Stimulated activated naive CD8-positive, alpha-beta T cell treated with anti-CD3 and anti-CD28 coated beads, Interleukin-15, Interleukin-2, amounts not matched to agents 100 ng/mL and 50 ng/mL, for 24 hours (primary cell): Measurements from ENCODE around the gene LAMA5.
"Not testable (repeated sequence)": the region's sequence is repeated elsewhere in the genome, so short reads cannot be mapped to it uniquely, and the experiment has no call there.

Experiments
- H3K27ac Mint-ChIP-seq: one replicate; pipeline ENCODE4 v1.8.0; 2021; ENCODE audit warnings: mild to moderate bottlenecking, mixed read lengths
- H3K27me3 Mint-ChIP-seq: one replicate; pipeline ENCODE4 v1.8.0; 2021; ENCODE audit warnings: mixed read lengths
- H3K36me3 Mint-ChIP-seq: one replicate; pipeline ENCODE4 v1.8.0; 2021; ENCODE audit warnings: low read depth, mixed read lengths
- H3K4me1 Mint-ChIP-seq: one replicate; pipeline ENCODE4 v1.8.0; 2021; ENCODE audit warnings: low read depth, mixed read lengths
- H3K4me3 Mint-ChIP-seq: one replicate; pipeline ENCODE4 v1.8.0; 2021; ENCODE audit warnings: mild to moderate bottlenecking, mixed read lengths
- H3K9me3 Mint-ChIP-seq: one replicate; pipeline ENCODE4 v1.8.0; 2021; ENCODE audit warnings: mixed read lengths

The LAMA5 gene

DNA sequence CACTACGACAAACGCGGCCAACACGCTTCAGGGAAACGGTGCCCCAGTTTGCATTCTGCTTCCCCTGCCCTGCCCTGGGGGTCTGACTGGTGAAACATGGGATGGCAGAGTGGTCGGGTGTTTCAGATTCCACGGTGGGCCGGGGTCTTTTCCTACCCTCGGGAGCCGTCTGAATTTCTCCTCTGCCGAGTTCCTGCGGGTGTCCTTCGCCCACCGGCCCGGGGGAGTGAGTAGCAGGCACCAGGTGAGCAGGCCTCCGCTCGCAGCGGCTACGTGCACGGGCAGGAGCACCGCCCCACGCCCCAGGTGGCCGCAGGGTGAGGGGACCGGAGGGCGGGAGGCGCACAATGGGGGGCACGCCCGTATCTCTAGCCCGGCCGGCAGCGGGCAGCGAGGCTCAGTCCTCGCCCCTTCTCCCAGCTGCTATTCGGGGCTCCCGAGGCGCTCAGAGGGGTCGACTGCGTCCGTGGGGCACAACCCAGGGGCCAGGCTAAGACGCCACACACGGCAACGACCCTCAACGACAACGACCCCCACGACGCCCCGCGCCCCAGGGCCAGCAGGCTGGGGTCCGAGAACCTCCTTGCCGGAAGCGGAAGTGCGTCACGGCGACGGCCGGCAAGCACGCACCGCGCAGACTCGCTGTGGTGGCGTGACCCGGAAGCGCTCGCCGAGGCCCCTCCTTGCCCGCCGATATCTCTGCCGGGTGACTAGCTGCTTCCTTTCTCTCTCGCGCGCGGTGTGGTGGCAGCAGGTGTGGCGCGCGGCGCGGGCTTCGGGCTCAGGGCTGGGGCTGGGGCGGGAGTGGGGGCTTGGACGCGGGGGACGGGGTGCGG is 19.5 kb upstream of the LAMA5 start, which contains the start of gene RPS21:
Gene RPS21, plus strand, starts transcription at position 721 of the 836 bp plus-strand sequence. CDS start 236 bp downstream, outside the sequence.
- peak within 1 kb of the TSS; percentile 96 for H3K4me3 Mint-ChIP-seq
- H3K36me3 Mint-ChIP-seq: peaks cover 59% of the 10 kb centered on the region
- peaks cover 56% of the 10 kb centered on the region for H3K4me1 Mint-ChIP-seq
- H3K27me3 Mint-ChIP-seq: no peaks in the 10 kb centered on the region
- peak within 1 kb of the TSS; percentile 96 for H3K27ac Mint-ChIP-seq
- peaks cover 6% of the 10 kb centered on the region for H3K9me3 Mint-ChIP-seq

DNA sequence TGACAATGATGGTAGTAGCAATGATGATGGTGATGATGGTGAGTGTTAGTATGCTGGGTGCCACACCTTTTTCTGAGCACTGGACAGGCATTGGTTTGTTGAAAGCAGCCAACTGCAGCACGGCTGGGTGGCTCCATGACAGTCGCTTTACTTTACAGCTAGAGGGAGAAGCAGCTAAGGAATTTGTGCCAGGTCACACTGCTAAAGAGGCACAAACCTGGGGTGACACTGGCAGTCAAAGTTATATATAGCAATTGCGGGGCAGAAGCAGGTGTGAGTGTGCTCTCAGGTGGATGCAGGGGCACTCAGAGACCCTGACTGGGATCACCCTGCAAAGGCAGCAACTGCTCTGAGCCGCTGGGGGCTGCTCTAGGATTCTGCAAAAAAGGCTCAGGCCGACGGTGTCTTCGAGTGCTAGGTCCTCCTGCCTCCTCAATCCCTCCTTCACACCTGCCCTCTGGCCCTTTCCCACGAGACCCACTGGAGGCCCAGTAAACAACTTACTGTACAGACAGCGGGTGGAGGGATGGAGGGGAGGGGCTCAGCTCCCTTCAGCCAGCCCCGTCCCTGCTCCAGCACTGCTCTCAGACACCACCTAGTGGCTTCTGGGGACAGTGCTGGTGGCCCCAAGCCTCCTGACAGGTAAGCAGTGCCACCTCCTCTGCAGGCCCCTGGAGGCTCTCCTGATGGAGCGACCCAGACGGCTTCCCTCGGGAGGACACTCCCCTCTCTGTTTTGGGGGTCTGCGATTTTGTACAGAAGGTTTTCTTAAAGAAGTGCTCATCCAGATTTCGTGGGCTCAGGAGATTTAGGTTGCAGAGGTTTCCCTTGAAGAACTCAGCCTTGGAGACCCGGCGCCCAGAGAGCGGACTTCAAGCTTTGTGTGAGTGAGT is 15.4 kb upstream of the LAMA5 start:
- Mint-ChIP-seq H3K9me3 (peaks cover 6% of the 10 kb centered on the region), H3K36me3 (peaks cover 27% of the 10 kb centered on the region), H3K27ac (peak overlapping the region; percentile 61), H3K4me3 (peak overlapping the region; percentile 26), H3K4me1 (peaks cover 34% of the 10 kb centered on the region), H3K27me3 (no peaks in the 10 kb centered on the region)

- peaks cover 24% of the 10 kb centered on the region for H3K36me3 Mint-ChIP-seq
- peaks cover 6% of the 10 kb centered on the region for H3K9me3 Mint-ChIP-seq
These were observed 14.7 kb upstream of the LAMA5 start for GRCh38 chr20:62381842-62382241.

DNA sequence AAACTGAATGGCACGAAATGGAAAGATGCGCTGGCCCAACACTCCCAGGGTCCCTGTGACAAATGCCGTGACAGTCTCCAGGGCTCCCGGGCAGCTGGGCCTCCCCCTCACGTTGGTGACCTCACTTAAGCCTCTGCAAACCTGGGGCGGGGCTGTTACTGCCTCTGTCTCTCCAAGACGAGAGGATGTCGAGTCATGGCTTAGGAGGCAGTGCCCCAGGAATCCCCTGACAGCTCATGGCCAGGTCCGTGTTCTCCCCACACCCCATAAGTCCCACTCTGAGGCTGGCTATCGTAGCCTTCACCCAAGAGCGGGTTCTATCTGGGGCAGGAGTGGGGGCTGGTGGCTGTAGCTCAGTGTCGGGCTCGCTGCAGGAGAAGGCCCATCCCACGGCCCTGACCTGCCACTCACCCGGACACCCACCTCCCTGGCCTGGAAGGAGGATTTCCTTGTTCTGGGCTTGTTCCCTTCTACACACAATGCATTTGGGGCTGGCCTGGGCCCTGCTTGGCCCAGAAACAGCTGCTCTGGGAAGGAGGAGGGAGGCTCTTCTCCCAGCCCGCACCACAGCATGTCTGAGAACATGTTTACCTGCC is 14.2 kb upstream of the LAMA5 start:
- no peak overlapping the region for H3K4me3 Mint-ChIP-seq
- H3K36me3 Mint-ChIP-seq: peaks cover 24% of the 10 kb centered on the region
- peaks cover 6% of the 10 kb centered on the region for H3K9me3 Mint-ChIP-seq
- no peaks in the 10 kb centered on the region for H3K27me3 Mint-ChIP-seq
- peaks cover 32% of the 10 kb centered on the region for H3K4me1 Mint-ChIP-seq
- H3K27ac Mint-ChIP-seq: no peak overlapping the region

More at GRCh38 chr20:62381842-62382241, 14.7 kb upstream of the LAMA5 start:
- H3K4me3 Mint-ChIP-seq: no peak overlapping the region
- peak overlapping the region; percentile 61 for H3K27ac Mint-ChIP-seq
- H3K27me3 Mint-ChIP-seq: no peaks in the 10 kb centered on the region
- H3K4me1 Mint-ChIP-seq: peaks cover 32% of the 10 kb centered on the region

DNA sequence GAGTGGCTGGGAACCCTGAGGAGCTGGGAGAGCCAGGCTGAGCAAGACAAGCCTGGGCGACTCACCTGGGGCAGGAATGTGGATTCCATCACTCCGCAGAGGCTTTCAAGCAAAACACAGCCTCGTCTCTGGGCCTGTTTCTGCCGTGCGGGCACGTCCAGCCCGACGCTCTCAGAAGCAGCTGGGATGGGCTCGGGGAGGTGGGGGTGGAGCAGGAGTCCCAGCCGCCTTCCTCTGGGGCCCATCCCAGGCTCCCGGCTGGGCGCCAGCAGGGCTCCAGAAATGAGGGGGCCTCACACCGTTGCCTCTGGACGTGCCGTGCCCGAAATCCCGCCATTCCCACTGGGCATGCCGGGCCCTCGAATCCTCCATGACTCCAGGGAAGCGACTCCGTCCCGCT is 11.1 kb upstream of the LAMA5 start:
- Mint-ChIP-seq H3K4me1 (peaks cover 12% of the 10 kb centered on the region), H3K27me3 (no peaks in the 10 kb centered on the region), H3K36me3 (peaks cover 12% of the 10 kb centered on the region), H3K4me3 (no peak overlapping the region), H3K9me3 (peaks cover 6% of the 10 kb centered on the region), H3K27ac (no peak overlapping the region)

- H3K27ac Mint-ChIP-seq: no peak overlapping the region
- peaks cover 9% of the 10 kb centered on the region for H3K4me1 Mint-ChIP-seq
- H3K4me3 Mint-ChIP-seq: no peak overlapping the region
- peaks cover 5% of the 10 kb centered on the region for H3K27me3 Mint-ChIP-seq
- H3K9me3 Mint-ChIP-seq: peaks cover 6% of the 10 kb centered on the region
- peaks cover 10% of the 10 kb centered on the region for H3K36me3 Mint-ChIP-seq
These were observed 10.6 kb upstream of the LAMA5 start for GRCh38 chr20:62377615-62378178.

GRCh38 chr20:62377064-62377461 is 10.0 kb upstream of the LAMA5 start:
- Mint-ChIP-seq H3K27me3 (peaks cover 5% of the 10 kb centered on the region), H3K36me3 (peaks cover 5% of the 10 kb centered on the region), H3K4me1 (peaks cover 7% of the 10 kb centered on the region), H3K9me3 (peaks cover 4% of the 10 kb centered on the region), H3K4me3 (no peak overlapping the region), H3K27ac (no peak overlapping the region)

DNA sequence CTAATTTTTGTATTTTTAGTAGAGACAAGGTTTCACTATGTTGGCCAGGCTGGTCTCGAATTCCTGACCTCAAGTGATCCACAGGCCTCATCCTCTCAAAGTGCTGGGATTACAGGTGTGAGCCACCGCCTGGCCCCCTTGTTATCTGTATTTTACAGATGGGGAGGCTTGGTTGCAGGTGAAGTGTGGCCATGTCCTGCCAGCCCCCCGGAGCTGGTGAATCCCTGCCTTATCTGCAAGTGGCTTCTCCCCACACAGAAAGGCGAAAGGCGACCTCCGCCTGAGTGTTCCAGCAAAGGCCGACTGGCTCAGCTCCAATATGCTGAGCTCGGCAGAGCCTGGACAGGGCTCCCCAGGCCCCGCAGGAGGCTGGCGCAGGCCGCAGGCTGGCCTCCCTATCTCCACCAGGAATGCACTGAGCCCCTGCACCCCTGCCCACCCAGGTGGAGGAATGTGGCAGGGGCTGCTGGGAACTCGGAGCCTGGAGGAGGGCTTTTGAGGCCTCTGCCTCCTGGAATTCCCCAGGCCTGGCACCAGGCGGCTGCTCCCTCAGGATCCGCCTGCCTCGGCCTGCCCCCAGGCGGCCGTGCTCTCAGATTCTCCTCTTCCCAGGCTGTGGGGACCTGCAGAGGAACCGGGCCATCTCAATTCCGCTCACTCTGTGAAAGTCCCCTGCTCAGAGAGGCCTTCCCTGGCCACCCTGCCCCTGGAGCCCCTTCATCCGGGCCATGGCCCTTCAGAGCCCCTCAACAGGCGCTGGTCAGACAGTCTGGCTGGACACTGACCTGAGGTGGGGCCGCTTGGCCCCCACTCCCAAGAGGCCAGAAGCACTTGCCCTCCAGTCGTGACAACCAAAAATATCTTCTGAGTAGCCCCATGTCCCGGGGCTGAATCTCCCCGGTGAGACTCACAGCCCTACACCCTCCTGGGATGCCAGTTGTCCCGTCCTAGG is 9.3 kb upstream of the LAMA5 start:
- H3K4me3 Mint-ChIP-seq: no peak overlapping the region
- H3K4me1 Mint-ChIP-seq: peaks cover 3% of the 10 kb centered on the region
- peaks cover 5% of the 10 kb centered on the region for H3K27me3 Mint-ChIP-seq
- H3K9me3 Mint-ChIP-seq: no peaks in the 10 kb centered on the region
- no peaks in the 10 kb centered on the region for H3K36me3 Mint-ChIP-seq
- H3K27ac Mint-ChIP-seq: no peak overlapping the region

DNA sequence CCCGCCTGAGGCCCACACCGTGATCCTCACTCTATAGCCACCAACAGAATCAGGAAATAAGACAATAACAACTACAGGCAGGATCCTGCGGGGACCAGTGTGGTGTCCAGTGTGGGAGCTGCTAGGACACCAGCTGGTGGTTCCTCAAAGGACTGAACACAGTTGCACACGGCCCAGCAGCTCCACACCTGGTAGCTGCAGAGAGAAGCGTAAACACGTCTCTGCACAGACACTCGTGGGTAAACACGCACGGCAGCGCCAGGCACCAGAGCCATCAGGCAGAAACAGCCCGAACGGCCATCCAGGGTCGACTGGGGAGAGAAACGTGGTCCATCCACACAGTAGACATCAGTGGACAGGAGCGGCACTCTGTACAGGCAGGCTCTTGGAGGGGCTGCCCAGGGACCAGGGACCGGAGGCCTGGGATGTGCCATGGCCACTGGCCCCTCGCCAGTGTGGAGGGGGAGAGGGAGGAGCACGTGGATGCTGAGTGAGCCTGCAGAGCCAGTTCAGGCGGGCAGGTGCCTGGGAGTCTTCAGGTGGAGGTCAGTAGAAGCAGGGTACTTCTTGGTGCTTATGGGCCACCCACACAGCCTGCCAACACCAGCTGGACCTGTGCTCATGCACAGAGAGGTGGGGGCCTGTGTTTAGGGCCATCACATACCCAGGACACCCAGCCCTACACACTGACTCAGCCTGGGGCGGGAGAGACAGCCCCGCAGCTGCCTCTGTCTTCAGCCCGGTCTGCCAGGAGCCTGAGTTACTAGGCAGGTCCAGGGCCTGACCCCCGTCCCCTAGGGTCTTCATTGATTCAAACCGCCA is 7.4 kb upstream of the LAMA5 start:
- H3K27me3 Mint-ChIP-seq: peaks cover 5% of the 10 kb centered on the region

GRCh38 chr20:62373631-62374179 is 6.6 kb upstream of the LAMA5 start:
- H3K27me3 Mint-ChIP-seq, H3K4me1 Mint-ChIP-seq, H3K36me3 Mint-ChIP-seq, H3K27ac Mint-ChIP-seq, H3K4me3 Mint-ChIP-seq, H3K9me3 Mint-ChIP-seq: not testable (repeated sequence)

More for the DNA sequence above, 7.4 kb upstream of the LAMA5 start:
- H3K9me3 Mint-ChIP-seq: no peaks in the 10 kb centered on the region
- no peak overlapping the region for H3K4me3 Mint-ChIP-seq
- H3K4me1 Mint-ChIP-seq: peaks cover under 1% of the 10 kb centered on the region
- no peaks in the 10 kb centered on the region for H3K36me3 Mint-ChIP-seq
- H3K27ac Mint-ChIP-seq: no peak overlapping the region

DNA sequence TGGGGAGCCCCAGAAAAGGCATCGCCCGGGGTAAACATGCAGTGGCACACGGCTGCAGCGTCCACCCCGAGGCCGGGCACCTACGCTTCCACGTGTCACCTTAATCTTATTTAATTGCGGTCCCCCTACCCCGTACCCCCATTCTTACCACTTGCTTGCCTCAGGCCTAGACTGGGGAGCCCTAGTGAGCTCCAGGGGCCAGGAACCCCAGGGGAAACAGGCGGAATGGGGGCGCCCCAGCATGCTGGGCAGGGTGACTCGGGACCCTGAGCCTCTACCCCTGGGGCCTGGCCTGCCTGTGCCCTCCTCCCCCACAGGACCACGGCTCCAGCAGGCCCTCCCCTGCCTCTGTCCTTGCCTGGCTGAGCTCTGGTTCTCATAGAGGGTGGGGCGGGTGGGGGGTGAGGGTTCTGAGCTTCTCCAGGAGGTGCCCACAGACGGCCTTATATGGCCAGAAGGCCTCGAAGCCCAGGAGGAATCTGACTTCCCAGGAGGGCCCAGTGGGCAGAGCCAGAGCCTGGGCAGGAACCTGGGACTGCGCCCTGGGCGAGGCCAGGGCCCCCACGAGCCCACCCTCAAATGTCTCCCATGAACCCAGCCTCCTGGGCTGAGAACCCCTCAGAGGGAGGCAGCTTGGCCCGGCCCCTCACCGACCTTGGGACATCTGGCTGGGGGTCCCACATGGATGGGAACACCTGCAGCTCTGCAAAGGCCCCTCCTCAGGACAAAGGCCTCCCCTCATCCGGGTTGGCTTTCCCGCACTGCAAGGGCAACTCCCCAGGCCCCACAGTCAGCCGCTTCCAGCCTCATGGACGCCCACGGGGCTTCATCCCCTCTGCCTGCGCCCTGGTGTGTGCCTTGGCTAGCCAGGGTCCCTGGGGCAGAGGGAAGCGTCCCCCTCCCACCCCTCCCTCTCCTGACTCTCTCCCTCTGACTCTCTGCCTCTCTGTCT is 5.2 kb upstream of the LAMA5 start:
- Mint-ChIP-seq H3K4me1 (peaks cover 13% of the 10 kb centered on the region), H3K27me3 (peaks cover 14% of the 10 kb centered on the region), H3K36me3 (no peaks in the 10 kb centered on the region), H3K27ac (no peak overlapping the region), H3K4me3 (no peak overlapping the region), H3K9me3 (no peaks in the 10 kb centered on the region)

- H3K36me3 Mint-ChIP-seq: no peaks in the 10 kb centered on the region
- no peak overlapping the region for H3K27ac Mint-ChIP-seq
- peaks cover 14% of the 10 kb centered on the region for H3K27me3 Mint-ChIP-seq
- H3K4me3 Mint-ChIP-seq: no peak overlapping the region
- H3K4me1 Mint-ChIP-seq: peaks cover 13% of the 10 kb centered on the region
- H3K9me3 Mint-ChIP-seq: no peaks in the 10 kb centered on the region
These were observed 4.5 kb upstream of the LAMA5 start for GRCh38 chr20:62371588-62372041.
